Ramos (cell line): Measurements from ENCODE around the gene POLR2J2.
"Not testable (repeated sequence)": the region's sequence is repeated elsewhere in the genome, so short reads cannot be mapped to it uniquely, and the experiment has no call there.

Experiments
- in situ Hi-C: fragments of 300-500 bp; cut with MboI; formaldehyde crosslinking; loops from one replicate; pipeline ENCODE4 v1.14.3; 2022; ENCODE audit warnings: low sequenced_read_pairs; ENCODE audit not compliant: unreplicated experiment

Gene POLR2J2

GRCh38 chr7:102671166-102671955 is at the start of gene POLR2J2:
Gene POLR2J2 (minus strand): TSS chr7:102671663. CDS start chr7:102671601, 62 bp downstream.
- in situ Hi-C loops = not testable (repeated sequence)

DNA sequence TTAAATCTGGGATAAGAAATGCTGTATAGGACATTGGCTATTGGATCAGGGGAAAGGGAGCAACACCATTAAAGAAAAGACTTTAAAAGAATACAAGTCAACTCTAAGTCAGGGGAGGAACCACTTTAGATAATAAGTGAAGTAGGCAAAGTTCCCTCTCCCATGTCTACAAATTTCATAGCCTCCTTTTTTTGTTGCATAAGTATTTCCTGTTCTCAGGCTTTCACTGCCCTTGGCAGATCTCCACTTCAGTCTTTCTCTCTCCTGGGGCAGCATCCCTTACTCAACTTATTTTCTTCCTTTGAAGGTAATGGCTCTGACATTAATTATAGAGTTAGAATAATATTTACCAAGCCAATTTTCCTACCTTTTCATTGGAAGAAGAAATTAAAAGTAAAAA is 47.0 kb upstream of the POLR2J2 start:
- in situ Hi-C loops = not testable (repeated sequence)

DNA sequence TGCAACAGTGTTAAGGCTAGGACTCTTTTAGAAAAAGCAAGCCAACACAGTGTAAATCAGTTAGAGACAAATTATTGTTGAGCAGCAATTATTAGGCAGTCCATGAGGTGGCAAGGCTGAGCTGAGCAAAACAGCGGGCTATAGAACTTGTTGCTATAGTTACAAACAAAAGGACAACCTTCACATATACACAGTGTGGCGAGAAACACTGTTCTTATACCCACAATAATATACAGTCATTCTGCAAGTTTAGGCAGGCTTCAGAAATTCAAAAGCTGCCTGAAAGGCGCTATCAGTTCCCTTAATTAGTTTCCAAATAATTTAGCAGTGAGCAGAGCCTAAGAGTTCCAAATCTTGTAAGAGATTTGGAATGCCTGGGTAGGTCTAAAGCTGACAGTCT is 44.3 kb upstream of the POLR2J2 start:
- in situ Hi-C loops = not testable (repeated sequence)

DNA sequence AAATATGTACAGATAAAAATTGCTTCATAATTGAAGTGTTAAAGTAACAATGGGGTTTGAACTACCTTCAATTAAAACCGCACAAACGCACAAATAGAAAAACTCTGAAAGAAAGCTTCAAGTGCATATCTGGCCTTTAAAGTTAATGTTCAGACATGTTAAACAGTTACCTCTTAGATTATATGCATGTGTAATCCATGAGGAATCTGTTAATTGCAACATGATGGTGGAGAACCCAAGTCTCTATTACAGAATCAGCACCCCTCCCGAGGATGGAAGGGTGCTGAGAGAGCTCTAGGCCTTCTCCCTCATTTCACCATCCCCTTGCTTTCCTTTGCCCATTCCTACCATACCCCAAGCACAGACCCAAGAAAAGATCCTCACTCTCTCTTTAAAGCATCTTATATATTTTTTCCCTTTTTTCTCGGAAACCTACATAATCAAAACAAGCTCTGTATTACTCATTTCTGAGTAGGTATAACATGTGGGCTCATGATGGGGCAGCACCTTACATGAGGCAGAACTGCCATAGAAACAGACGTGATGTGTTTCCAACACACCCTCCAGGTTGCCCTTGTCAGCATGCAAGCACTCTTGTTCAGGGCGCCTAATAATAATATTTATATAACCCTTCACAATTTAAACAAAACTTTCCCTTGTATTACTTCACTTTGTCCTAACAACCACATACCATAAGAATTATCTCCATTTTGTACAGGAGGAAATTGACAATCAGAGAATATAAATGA is 43.5 kb upstream of the POLR2J2 start:
- in situ Hi-C loops = not testable (repeated sequence)

DNA sequence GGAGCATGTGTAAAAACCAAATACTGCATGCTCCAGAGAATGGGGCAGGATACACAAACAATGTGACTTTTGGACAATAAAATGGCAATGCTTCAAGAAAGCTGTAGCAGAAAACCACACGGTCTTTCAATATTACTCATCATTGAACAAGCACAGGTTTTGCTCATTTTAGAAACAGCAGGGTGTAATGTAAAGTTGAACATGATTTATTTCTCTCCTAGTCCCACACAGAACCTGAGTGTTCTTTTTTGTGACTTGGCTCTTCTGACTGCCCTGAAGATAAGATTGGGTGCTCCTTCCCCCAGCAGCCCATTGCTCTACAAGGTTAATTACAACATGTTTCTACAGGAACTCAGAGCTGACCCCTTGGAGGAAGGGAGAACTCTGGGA is 42.2 kb upstream of the POLR2J2 start:
- in situ Hi-C loops = not testable (repeated sequence)

DNA sequence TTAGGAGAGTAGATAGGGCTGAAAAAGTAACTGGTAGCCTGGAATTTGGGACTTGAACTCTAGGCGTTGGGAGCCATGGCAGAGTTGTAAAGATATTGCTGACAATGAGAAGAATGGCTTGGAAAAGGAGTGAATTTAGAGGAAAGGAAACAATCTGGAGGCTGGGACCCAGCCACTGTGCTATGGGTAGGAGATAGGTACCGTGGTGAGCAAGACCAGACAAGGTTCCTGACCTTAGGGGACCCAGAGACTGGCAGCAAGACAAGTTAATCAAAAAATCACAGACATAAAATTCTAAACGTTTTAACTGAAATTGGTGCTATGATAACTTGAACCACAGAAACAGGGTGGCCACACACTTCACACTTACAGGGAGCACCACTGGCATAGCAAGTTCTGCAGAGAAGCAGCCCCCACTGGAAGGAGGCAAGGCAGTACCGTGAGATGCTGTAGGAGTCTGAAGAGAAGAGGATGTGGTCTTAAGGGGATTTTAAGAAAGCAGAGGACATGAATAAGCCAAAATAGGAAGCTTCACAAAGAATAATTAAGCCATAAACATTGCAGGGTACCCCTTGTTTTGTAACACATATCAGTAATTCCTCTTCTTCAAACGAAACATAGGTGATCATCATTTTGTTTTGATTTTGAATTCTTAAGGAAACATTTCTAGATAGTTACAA is 41.7 kb upstream of the POLR2J2 start:
- in situ Hi-C loops = not testable (repeated sequence)

- in situ Hi-C loops = not testable (repeated sequence)
Observed at GRCh38 chr7:102698962-102699750, 27.7 kb upstream of the POLR2J2 start.

- in situ Hi-C loops = not testable (repeated sequence)
Observed at GRCh38 chr7:102697642-102698512, 26.4 kb upstream of the POLR2J2 start.

DNA sequence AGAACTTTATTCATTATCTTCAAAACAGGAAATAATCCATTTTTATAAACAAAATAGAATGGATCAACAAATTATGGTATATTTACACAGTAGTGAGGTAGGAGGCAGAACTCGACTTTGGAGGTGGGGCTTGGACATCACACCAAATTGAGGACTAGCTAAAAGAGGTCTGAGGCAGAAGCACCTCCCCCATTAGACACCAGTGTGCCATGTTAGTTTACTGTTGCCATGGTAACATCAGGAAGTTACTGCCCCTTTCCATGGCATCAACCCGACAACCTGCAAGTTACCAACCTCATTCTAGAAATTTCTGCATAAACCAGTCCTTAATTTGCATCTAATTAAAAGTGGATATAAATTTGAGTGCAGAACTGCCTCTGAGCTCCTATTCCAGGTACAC is 24.5 kb upstream of the POLR2J2 start:
- in situ Hi-C loops = not testable (repeated sequence)

GRCh38 chr7:102695033-102695552 is 23.6 kb upstream of the POLR2J2 start:
- in situ Hi-C loops = not testable (repeated sequence)

- in situ Hi-C loops = not testable (repeated sequence)
Observed at GRCh38 chr7:102694008-102694407, 22.5 kb upstream of the POLR2J2 start.

DNA sequence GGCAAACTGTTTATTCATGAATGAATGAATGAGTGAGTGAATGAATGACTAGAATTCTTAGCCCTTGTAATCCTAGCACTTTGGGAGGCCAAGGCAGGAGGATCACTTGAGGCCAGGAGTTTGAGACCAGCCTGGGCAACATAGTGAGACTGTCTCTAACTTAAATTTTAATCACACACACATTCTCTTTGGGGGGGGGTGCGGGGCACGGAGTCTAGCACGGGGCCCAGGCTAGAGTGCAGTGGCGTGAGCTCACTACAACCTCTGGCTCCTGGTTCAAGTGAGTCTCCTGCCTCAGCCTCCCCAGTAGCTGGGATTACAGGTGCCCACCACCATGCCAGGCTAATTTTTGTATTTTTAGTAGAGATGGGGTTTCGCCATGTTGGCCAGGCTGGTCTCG is 19.1 kb upstream of the POLR2J2 start:
- in situ Hi-C loops = not testable (repeated sequence)

GRCh38 chr7:102689436-102690282 is 18.2 kb upstream of the POLR2J2 start:
- in situ Hi-C loops = not testable (repeated sequence)

GRCh38 chr7:102688299-102689036 is 17.0 kb upstream of the POLR2J2 start:
- in situ Hi-C loops = not testable (repeated sequence)

DNA sequence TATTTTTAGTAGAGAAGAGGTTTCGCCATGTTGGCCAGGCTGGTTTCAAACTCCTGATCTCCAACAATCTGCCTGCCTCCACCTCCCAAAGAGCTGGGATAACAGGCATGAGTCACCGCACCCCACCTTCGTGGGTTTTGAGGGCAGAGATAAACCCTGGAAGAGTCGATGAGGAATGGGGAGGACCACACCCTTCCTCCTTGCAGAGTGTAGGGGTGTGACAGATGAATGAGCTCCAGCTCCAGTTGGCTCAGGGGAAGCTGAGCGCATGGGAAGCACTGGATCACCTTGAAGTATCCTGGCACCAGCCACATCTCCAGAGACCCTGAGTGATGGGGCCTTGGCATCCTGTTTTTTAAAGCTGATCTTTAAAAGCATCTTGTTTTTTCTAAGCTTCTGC is 11.1 kb upstream of the POLR2J2 start:
- in situ Hi-C loops = not testable (repeated sequence)

DNA sequence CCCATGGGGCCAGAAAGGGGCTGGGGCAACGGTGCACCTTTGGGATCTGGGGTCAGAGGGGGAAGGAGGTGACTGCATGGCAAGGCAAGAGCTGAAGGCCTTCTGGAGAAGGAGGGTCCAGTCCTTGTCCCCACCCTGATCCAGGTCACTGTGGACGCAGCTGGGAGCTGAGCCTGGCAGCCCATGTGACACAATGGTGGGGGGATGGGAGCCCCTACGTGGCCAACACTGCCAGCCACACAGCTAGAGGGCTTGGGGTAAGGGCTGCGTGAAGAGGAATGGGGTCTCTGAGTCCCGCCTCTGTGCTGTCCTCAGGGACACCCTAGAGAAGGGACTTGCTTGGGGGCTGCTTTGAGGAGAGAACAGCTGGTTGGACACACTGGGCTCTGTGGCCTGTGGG is 9.3 kb upstream of the POLR2J2 start:
- in situ Hi-C loops = not testable (repeated sequence)

- in situ Hi-C loops = not testable (repeated sequence)
Observed at GRCh38 chr7:102675545-102675944, 4.1 kb upstream of the POLR2J2 start.
